H1 (cell line): Measurements from ENCODE around the gene PCDHGA2. TPM values are rescaled to one million over a fixed set of nuclear protein-coding genes. Genes with fewer than 3 reads are reported as not detected.

Experiments used
- CHD7 ChIP-seq: fragments of 300-600 bp; sonication (generic); IDR thresholded peaks from 2 replicates; pipeline ENCODE4 v1.7.1; 2012; ENCODE audit warnings: low read length, moderate library complexity, mild to moderate bottlenecking, inconsistent platforms; ENCODE audit not compliant: insufficient replicate concordance
- EZH2 ChIP-seq: fragments of 200-600 bp; sonication (generic); IDR thresholded peaks from 2 replicates; pipeline ENCODE4 v1.7.1; 2012; ENCODE audit warnings: low read depth, mild to moderate bottlenecking, moderate library complexity, low read length, inconsistent platforms; ENCODE audit not compliant: severe bottlenecking
- GTF2F1 ChIP-seq: IDR thresholded peaks from 2 replicates; pipeline ENCODE4 v1.6.1; 2012; ENCODE audit warnings: low read depth, low read length, improper control_type of control experiment, borderline replicate concordance
- MAFK ChIP-seq: IDR thresholded peaks from 2 replicates; pipeline ENCODE4 v1.6.1; 2012; ENCODE audit warnings: low read depth, mild to moderate bottlenecking, improper control_type of control experiment, low read length
- NANOG ChIP-seq: IDR thresholded peaks from 2 replicates; pipeline ENCODE4 v1.6.1; 2011; ENCODE audit warnings: low read length, low read depth, mild to moderate bottlenecking, inconsistent platforms; ENCODE audit not compliant: insufficient read depth, poor library complexity, severe bottlenecking
- NRF1 ChIP-seq: IDR thresholded peaks from 2 replicates; pipeline ENCODE4 v1.6.1; 2011; ENCODE audit warnings: mild to moderate bottlenecking, low read depth, low read length, improper control_type of control experiment
- POLR2AphosphoS5 ChIP-seq: IDR thresholded peaks from 2 replicates; pipeline ENCODE4 v1.6.1; 2011; ENCODE audit warnings: low read depth, low read length
- POU5F1 ChIP-seq: IDR thresholded peaks from 2 replicates; pipeline ENCODE4 v1.6.1; 2011; ENCODE audit warnings: low read depth, mild to moderate bottlenecking, low read length, moderate library complexity
- SP1 ChIP-seq: IDR thresholded peaks from 2 replicates; pipeline ENCODE4 v1.6.1; 2011; ENCODE audit warnings: low read depth, low read length
- SP2 ChIP-seq: IDR thresholded peaks from 2 replicates; pipeline ENCODE4 v1.6.1; 2012; ENCODE audit warnings: mild to moderate bottlenecking, low read length, inconsistent platforms
- polyA plus RNA-seq, 7 experiments: library from polyadenylated mRNA; depleted of rRNA in 3 of 7; stranded (reverse) in 5 of 7; unstranded in 2 of 7; fragments of >200 nt in 5 of 7; fragments of 200-250 nt in 2 of 7; gene quantifications; 1 replicate in 5 of 7; 2 replicates in 1 of 7; 4 replicates in 1 of 7; pipeline versions ENCODE4 v1.2.1 to v1.2.3, GENCODE V29; 2011 to 2013; ENCODE audit warnings: missing spikeins in 2 of 7, mixed read lengths in 2 of 7
- total RNA-seq: library from RNA; stranded (reverse); fragmentation: NEBNext Ultra II Directional; extraction: Animal tissue kit (Norgen Biotek cat#: 25700); gene quantifications from 2 replicates; pipeline ENCODE4 v1.2.1, GENCODE V29; 2021

The PCDHGA2 gene
- total and polyA plus RNA-seq, 2 of the 8 experiments (the other 6 are each of a cell fraction or from before 2014, with no cell fraction given) = 0.32 to 0.39 TPM

DNA sequence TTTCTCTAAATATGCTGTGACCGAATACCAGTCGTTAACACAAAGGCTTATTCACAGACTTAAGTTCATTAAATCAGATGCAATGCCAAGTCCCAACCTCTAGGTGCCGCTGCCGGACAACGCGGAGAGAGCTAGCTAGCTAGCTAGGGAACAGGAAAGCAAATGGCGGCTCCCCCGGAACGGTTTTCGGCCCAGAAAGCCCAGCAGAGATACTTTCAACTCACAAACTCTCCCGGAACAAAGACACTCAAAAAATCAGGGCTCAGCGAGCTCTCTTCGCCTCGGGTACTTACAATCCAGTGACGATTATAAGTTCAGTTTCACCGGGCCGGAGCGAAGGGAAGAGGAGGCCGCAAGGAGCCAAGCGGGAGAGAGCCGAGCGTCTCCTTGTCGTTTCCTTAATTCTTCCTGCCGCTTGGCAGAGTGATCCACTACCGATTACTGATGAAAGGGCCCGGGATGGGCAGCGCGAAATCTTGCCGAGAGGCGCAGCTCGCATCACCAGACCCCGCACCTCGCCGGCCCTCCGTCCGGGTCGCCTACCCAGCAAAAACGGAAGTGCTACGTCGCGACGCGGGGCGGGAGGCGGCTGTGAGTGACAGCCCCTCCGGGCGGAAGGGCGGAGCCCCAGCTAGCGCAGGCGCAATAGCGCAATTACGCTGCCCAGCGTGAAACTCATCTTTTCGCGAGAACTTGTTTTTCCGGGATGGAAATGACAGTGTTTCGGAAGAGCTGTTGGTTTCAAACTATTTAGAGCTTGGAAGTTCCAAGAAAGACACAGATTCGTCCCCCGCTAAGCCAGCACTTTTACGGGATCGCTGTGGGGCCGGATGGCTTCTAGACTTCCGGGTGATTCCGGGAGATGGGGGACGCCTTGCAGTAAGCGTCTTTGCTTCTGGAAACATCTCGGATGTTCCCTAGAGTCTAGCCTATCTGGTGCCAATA is 18.1 kb upstream of the PCDHGA2 start, which contains the start of gene TAF7 (continued):
- TF ChIP-seq CHD7 (no peak), MAFK (no peak), EZH2 (no peak), POLR2AphosphoS5 (peak; percentile 97), GTF2F1 (peak; percentile 92), NRF1 (peak; percentile 83), POU5F1 (no peak), SP2 (peak; percentile 16; the same call in 1 of the 2 replicates), SP1 (0 out of 2 replicates have a peak, but pooled peaks have one; percentile 7), NANOG (no peak)
